Stimulated activated CD4-positive, alpha-beta T cell treated with anti-CD3 and anti-CD28 coated beads, Interleukin-2, amount 100 ng/mL, for 4 hours (primary cell): ENCODE results near the gene PPIF.

Experiments
- DNase-seq: peaks from one replicate; pipeline ENCODE4 v3.0.0-alpha.2; 2020; ENCODE audit warnings: low read depth

Gene PPIF

DNA sequence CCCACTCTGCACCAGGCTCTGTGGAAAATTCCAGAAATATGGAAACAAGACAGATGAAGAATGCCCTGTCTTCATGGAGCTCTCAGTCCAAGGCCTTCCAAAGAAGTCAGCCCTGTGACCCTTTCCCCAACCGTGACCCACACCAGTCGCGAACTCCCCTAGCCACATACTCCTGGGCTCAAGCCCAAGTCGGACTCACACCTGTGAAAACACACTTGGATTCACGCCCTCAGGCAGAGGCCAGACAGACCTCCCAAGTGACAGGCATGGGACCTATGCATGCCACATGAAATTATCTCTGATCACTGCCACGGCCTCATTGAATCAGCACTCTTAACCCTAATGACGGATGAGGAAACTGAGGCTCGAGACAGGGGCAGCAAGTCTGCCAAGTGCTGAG is 55.7 kb downstream of the PPIF start:
- no peak for DNase-seq

DNA sequence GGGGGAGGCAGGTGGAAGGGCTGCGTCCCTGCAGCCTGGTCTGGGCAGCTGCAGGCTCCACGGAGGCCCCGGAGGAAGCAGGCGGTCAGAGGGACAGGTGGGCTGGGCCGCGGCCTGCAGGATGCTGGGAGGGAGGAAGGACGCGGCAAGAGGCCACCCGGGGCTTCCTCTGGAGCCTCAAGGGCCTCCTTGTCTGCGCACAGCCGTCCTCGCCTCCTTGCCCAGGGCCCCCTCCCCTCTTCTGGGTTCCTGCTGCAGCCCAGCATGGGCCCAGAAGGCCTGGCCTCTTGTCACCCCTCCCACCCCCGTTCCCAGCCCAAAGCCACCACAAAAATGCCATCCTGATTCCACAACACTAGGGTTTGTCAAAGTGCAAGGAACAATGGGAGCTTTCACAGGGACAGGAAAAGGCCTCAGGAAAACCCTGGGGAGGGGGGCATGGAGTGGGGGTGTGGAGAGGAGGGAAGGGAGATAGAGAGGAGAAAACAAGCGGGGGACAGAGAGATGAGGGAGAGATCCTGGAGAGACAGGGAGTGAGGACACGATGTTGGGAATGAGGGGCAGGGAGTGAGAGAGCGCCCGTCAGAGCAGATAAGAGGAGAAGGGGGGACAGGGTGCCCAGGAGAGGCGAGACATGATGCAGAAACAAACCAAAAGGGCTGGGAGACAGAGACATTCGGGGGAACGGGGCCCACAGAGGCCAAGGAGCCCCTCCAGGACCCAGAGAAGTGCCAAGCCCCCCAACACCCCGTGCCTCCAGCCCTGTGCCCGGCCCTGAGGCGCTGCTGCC is 56.4 kb downstream of the PPIF start:
- DNase-seq = no peak

DNA sequence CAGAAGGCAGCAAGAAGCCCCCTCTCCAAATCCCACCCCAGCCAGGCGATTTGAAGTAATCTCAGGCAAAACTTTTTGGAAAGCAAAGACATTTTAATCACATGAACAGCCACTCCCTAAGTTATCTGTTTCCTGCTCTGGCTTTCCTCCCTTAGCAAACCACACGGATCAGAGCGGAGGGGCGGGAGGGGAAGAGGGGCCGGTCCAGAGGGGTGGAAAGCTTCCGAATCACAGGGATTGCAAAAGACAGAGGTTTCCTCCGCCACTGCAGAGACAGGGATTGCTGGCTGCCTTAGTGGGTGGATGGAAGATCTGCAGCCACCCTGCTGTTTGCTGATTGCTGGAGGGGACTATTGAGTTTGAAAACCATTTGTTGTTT is 57.0 kb downstream of the PPIF start:
- no peak for DNase-seq

DNA sequence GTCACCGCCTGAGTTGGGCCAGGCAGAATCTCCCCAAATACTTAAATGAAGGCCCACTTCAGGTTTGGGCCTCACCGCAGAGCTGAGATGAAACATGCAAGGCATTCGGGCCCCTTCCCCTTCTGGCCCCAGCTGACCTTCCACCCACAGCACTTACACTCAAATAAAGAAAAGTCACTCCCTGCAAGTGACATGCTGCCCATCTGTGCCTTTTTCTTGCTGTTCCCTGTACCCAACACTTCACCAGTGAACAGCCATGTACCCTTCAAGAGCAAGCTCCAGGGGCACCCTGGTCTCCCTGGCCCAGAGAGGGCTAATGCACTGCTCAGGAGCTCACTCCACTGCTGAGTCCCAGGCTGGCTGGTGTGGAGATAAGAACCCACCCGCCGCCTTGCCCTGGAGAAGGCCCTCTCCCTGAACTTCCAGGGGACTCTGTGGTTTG is 57.4 kb downstream of the PPIF start:
- no peak for DNase-seq
